Endodermal cell (in vitro differentiated cells): Measurements from ENCODE around the gene PI4KA. TPM values are rescaled to one million over a fixed set of nuclear protein-coding genes. Genes with fewer than 3 reads are reported as not detected.

Experiments used
- DNase-seq: peaks from one replicate; pipeline ENCODE4 v3.0.0-alpha.2; 2017
- H3K27ac ChIP-seq: 2 replicates; pipeline ENCODE4 v1.5.1; 2013; ENCODE audit warnings: mild to moderate bottlenecking, low read depth, low read length, moderate library complexity
- H3K27me3 ChIP-seq: 2 replicates; pipeline ENCODE4 v1.6.1; 2013; ENCODE audit warnings: mild to moderate bottlenecking, low read length, moderate library complexity; ENCODE audit not compliant: insufficient read depth, control insufficient read depth, poor library complexity, severe bottlenecking
- H3K36me3 ChIP-seq: 2 replicates; pipeline ENCODE4 v1.7.0; 2013; ENCODE audit warnings: mild to moderate bottlenecking, low read length, moderate library complexity; ENCODE audit not compliant: control insufficient read depth, insufficient read depth
- H3K4me1 ChIP-seq: one replicate; pipeline ENCODE4 v1.7.0; 2013; ENCODE audit warnings: low read length; ENCODE audit not compliant: control insufficient read depth, insufficient read depth
- H3K4me3 ChIP-seq: 2 replicates; pipeline ENCODE4 v1.5.1; 2013; ENCODE audit warnings: mild to moderate bottlenecking, low read length, moderate library complexity
- H3K9ac ChIP-seq: 2 replicates; pipeline ENCODE4 v1.6.1; 2013; ENCODE audit warnings: mild to moderate bottlenecking, low read length, moderate library complexity; ENCODE audit not compliant: poor library complexity, severe bottlenecking; ENCODE audit errors: extremely low read depth
- H3K9me3 ChIP-seq: 2 replicates; pipeline ENCODE4 v1.6.1; 2013; ENCODE audit warnings: mild to moderate bottlenecking, low read length, moderate library complexity; ENCODE audit not compliant: control insufficient read depth
- H3K27ac Mint-ChIP-seq: 2 replicates; pipeline ENCODE4 v1.8.0; 2020; ENCODE audit warnings: mixed read lengths
- H3K27me3 Mint-ChIP-seq: 2 replicates; pipeline ENCODE4 v1.8.0; 2021; ENCODE audit warnings: mild to moderate bottlenecking, mixed read lengths; ENCODE audit not compliant: insufficient read depth
- H3K36me3 Mint-ChIP-seq: 2 replicates; pipeline ENCODE4 v1.8.0; 2020; ENCODE audit warnings: low read depth, mixed read lengths
- H3K4me1 Mint-ChIP-seq: 2 replicates; pipeline ENCODE4 v1.8.0; 2020; ENCODE audit warnings: mixed read lengths
- H3K4me3 Mint-ChIP-seq: 2 replicates; pipeline ENCODE4 v1.8.0; 2020; ENCODE audit warnings: mild to moderate bottlenecking, moderate library complexity, mixed read lengths
- H3K9me3 Mint-ChIP-seq: 2 replicates; pipeline ENCODE4 v1.8.0; 2020; ENCODE audit warnings: mild to moderate bottlenecking, mixed read lengths
- CTCF ChIP-seq: fragments of 200-600 bp; sonication (generic); conservative IDR thresholded peaks from 2 replicates; pipeline ENCODE4 v1.5.0; 2021; ENCODE audit warnings: antibody characterized with exemption, mild to moderate bottlenecking
- WGBS, 2 experiments: methylation state at CpG; one replicate each; pipeline versions ENCODE4 v1.1.5 to v1.1.7; 2013; ENCODE audit warnings: missing lambda C conversion rate in 2 of 2, mixed read lengths in 1 of 2; ENCODE audit not compliant: insufficient coverage in 1 of 2, insufficient read length in 1 of 2; 5-methylcytosine and 5-hydroxymethylcytosine counted together
- total RNA-seq, 2 donors: library from RNA; stranded (reverse); fragmentation: NEBNext Ultra II Directional in 1 of 2; extraction: Animal tissue kit (Norgen Biotek cat#: 25700) in 1 of 2; gene quantifications; 2 replicates in 1 of 2; 3 replicates in 1 of 2; pipeline ENCODE4 v1.2.1, GENCODE V29; 2021

PI4KA gene
- total RNA-seq, 2 donors from 2014 or later: 49.0 to 62.0 TPM

GRCh38 chr22:20887375-20887774 lies 28.8 kb upstream of the PI4KA start:
- DNase-seq: no peak
- Histone ChIP-seq H3K4me3 (no peak overlapping the region), H3K4me1 (peaks cover 5% of the 10 kb centered on the region), H3K36me3 (peaks cover 23% of the 10 kb centered on the region), H3K9ac (no peak overlapping the region), H3K27ac (no peak overlapping the region), H3K27me3 (no peaks in the 10 kb centered on the region), H3K9me3 (no peaks in the 10 kb centered on the region)
- H3K27ac Mint-ChIP-seq: no peak overlapping the region
- no peaks in the 10 kb centered on the region for H3K27me3 Mint-ChIP-seq
- peaks cover 23% of the 10 kb centered on the region for H3K4me1 Mint-ChIP-seq
- WGBS, 2 experiments: 89 to 93% methylated on average over 5 of the region's 5 CpGs
- no peak for TF ChIP-seq CTCF
- no peaks in the 10 kb centered on the region for H3K9me3 Mint-ChIP-seq
- H3K4me3 Mint-ChIP-seq: no peak overlapping the region
- H3K36me3 Mint-ChIP-seq: peaks cover 36% of the 10 kb centered on the region

GRCh38 chr22:20885557-20886323 lies 27.1 kb upstream of the PI4KA start:
- 20 to 26% methylated on average over 5 to 10 of the region's 10 CpGs for WGBS, 2 experiments

GRCh38 chr22:20885017-20885556 lies 26.5 kb upstream of the PI4KA start:
- Histone ChIP-seq H3K36me3 (peaks cover 27% of the 10 kb centered on the region), H3K27me3 (no peaks in the 10 kb centered on the region), H3K4me3 (no peak overlapping the region), H3K9me3 (no peaks in the 10 kb centered on the region), H3K9ac (peak overlapping the region; percentile 49), H3K27ac (peak overlapping the region; percentile 33), H3K4me1 (peaks cover 5% of the 10 kb centered on the region)
- H3K9me3 Mint-ChIP-seq: no peaks in the 10 kb centered on the region
- H3K27ac Mint-ChIP-seq: peak overlapping the region; percentile 96
- peaks cover 48% of the 10 kb centered on the region for H3K36me3 Mint-ChIP-seq
- no peak overlapping the region for H3K4me3 Mint-ChIP-seq
- TF ChIP-seq CTCF: no peak
- H3K27me3 Mint-ChIP-seq: no peaks in the 10 kb centered on the region
- H3K4me1 Mint-ChIP-seq: peaks cover 23% of the 10 kb centered on the region
- WGBS, 2 experiments: 72 to 75% methylated on average over 6 to 8 of the region's 8 CpGs
- no peak for DNase-seq

More at GRCh38 chr22:20885557-20886323, 27.1 kb upstream of the PI4KA start:
- Histone ChIP-seq H3K4me3 (no peak overlapping the region), H3K27me3 (no peaks in the 10 kb centered on the region), H3K9me3 (no peaks in the 10 kb centered on the region), H3K27ac (peak overlapping the region; percentile 33), H3K36me3 (peaks cover 27% of the 10 kb centered on the region), H3K4me1 (peaks cover 5% of the 10 kb centered on the region), H3K9ac (peak overlapping the region; percentile 49)
- H3K27ac Mint-ChIP-seq: peak overlapping the region; percentile 96
- peaks cover 47% of the 10 kb centered on the region for H3K36me3 Mint-ChIP-seq
- H3K27me3 Mint-ChIP-seq: no peaks in the 10 kb centered on the region
- H3K4me3 Mint-ChIP-seq: no peak overlapping the region
- no peaks in the 10 kb centered on the region for H3K9me3 Mint-ChIP-seq
- DNase-seq: peak; percentile 96
- peak; percentile 98 for TF ChIP-seq CTCF
- H3K4me1 Mint-ChIP-seq: peaks cover 23% of the 10 kb centered on the region
